ENCODE measurements around the gene BLMH.
"Not testable (repeated sequence)": the region's sequence is repeated elsewhere in the genome, so short reads cannot be mapped to it uniquely, and the experiment has no call there.

The BLMH gene

DNA sequence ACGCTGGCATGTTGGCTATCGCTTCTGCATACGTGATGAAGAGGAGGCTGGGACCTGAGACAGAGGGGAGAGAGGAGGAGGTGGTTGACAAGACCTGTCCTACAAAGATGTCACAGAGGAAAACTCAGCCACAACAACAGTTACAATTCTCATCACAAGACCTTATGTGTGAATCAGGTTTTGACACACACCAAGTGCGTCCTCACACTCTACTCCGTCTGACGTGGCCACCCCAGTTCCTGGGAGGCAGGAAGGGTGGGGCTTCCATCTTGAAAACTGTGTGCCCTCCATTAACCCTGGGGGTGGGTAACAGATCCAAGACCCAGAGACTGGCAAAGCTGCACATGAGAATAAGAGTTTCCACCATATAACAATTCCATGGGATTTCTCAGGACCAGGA, 80.4 kb downstream of the BLMH start:
- no peak for DNase-seq (ENCODE audit: extremely low spot score, insufficient read length, low read depth)
- FAIRE-seq: peak; percentile 41

DNA sequence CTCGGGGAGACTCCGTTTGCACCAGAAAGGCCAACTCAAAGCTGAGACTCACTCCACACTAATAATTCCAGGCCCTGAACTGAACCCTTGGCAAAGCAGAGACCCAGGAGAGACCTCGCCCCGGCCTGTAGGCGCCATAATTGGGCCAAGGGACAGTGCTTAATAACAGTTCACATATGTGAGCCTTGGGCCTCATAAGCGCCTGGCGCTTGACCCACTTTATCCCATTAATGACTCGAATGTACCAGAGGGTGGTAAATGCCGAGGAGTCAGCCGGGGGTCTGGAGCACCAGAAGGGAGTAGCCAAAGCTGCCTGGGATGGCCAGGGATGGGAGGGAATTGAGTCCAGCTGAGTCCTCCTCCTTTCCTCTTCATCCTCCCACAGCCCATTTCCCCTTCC, 80.8 kb downstream of the BLMH start:
- FAIRE-seq (no peak), DNase-seq (ENCODE audit: extremely low spot score, insufficient read length, low read depth) (no peak)

DNA sequence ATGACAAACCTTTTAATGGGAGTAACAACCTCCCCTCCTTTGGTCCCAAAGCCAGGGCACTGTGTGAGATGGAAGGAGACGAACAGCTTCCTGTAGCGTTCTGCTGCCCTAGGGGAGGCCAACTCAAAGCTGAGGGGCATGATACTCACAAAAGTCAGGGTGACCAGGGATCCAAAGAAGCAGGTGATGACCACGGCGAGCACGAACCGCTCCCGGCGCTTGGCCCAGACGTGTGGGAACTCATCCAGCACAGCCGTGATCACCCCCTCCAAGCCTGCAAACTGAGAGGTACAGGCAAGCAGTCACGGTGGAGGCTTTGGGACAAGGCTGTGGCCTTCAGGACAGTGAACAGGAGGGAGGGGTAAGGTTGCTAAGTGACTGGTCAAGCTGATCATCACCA, 81.4 kb downstream of the BLMH start:
- FAIRE-seq (no peak), DNase-seq (ENCODE audit: extremely low spot score, insufficient read length, low read depth) (no peak)

GRCh38 chr17:30209930-30210329, 81.8 kb downstream of the BLMH start:
- no peak for FAIRE-seq
- no peak for DNase-seq (ENCODE audit: extremely low spot score, insufficient read length, low read depth)

GRCh38 chr17:30208214-30208613, 83.5 kb downstream of the BLMH start:
- FAIRE-seq (peak; percentile 77), DNase-seq (ENCODE audit: extremely low spot score, insufficient read length, low read depth) (no peak)

- DNase-seq (ENCODE audit: extremely low spot score, insufficient read length, low read depth) (no peak), FAIRE-seq (peak; percentile 50)
These were observed 84.1 kb downstream of the BLMH start for GRCh38 chr17:30207655-30208054.

DNA sequence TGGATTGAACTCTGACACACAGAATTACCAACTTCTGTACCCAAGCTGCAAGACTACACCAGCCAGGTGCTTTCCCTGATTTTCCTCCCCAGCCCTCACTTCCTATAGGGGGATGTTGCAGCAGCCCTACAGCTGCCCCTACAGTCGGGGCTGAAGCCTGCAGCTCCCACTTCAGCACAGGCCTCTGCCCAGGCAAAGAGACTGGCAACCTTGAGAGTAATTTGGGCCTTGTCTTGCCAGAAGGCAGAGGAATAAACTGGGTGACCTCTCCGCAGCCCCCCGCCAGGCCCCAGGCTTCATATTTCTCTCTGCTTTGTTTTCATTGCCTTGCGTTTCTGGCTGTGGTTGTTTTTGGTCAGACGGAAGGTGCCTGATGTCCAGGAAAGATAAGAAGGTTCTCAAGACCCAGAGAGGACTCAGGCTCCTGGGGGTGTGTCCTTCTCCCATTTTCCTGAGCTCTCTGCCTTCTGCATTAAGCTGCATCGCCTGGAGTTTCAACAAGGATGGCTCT, 88.2 kb downstream of the BLMH start:
- DNase-seq (ENCODE audit: extremely low spot score, insufficient read length, low read depth) (no peak), FAIRE-seq (no peak)

DNA sequence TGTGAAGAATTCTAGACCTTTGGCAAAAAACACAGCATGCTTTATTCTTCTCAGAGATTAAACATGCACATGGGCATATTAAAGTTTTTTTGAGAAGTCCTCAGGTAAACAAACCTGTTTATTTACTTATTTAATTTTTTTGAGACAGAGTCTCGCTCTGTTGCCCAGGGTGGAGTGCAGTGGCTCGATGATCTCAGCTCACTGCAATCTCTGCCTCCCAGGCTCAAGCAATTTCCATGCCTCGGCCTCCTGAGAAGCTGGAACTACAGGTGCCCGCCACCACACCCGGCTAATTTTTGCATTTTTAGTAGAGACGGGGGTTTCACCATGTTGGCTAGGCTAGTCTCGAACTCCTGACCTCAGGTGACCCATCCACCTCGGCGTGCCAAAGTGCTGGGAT, 91.1 kb downstream of the BLMH start:
- DNase-seq (ENCODE audit: extremely low spot score, insufficient read length, low read depth); FAIRE-seq: not testable (repeated sequence)

GRCh38 chr17:30200106-30200505, 91.6 kb downstream of the BLMH start:
- FAIRE-seq (no peak), DNase-seq (ENCODE audit: extremely low spot score, insufficient read length, low read depth) (no peak)

GRCh38 chr17:30199600-30199999, 92.1 kb downstream of the BLMH start:
- FAIRE-seq (no peak), DNase-seq (ENCODE audit: extremely low spot score, insufficient read length, low read depth) (no peak)

Data from GM18507 (cell line).